Right atrium auricular region (tissue), 2 donors: ENCODE data around the gene OSBPL5. TPM values are rescaled to one million over a fixed set of nuclear protein-coding genes. Genes with fewer than 3 reads are reported as not detected.

Experiments used
- DNase-seq: peaks from one replicate; pipeline ENCODE4 v3.0.0-alpha.2; 2019; ENCODE audit warnings: low spot score
- H3K27ac ChIP-seq, 2 donors: fragments of 200-600 bp; sonication (generic); 1 replicate in 1 of 2; 2 replicates in 1 of 2; pipeline ENCODE4 v1.5.1; 2016 to 2019
- H3K27me3 ChIP-seq, 2 donors: fragments of 200-600 bp; sonication (generic); one replicate each; pipeline versions ENCODE4 v1.5.1 to v1.6.0; 2017 to 2019
- H3K36me3 ChIP-seq: fragments of 200-600 bp; sonication (generic); one replicate; pipeline ENCODE4 v1.5.1; 2016
- H3K4me1 ChIP-seq, 2 donors: fragments of 200-600 bp; sonication (generic); one replicate each; pipeline versions ENCODE4 v1.5.1 to v1.6.0; 2017 to 2019
- H3K4me3 ChIP-seq, 2 donors: fragments of 200-600 bp; sonication (generic); 1 replicate in 1 of 2; 2 replicates in 1 of 2; pipeline ENCODE4 v1.5.1; 2017 to 2019; ENCODE audit warnings: mild to moderate bottlenecking in 1 of 2, moderate library complexity in 1 of 2
- H3K9me3 ChIP-seq, 2 donors: fragments of 200-600 bp; sonication (generic); one replicate each; pipeline ENCODE4 v1.5.1; 2019
- CTCF ChIP-seq, 2 donors: fragments of 200-600 bp; sonication (generic); IDR thresholded peaks; one replicate each; pipeline ENCODE4 v1.5.1; 2019; ENCODE audit warnings: antibody characterized with exemption in 2 of 2
- total RNA-seq, 2 donors: library from RNA; depleted of rRNA; stranded (reverse); fragments of >200 nt; gene quantifications; one replicate each; pipeline ENCODE4 v1.1.0, GENCODE V29; 2016

The OSBPL5 gene
- total RNA-seq, 2 donors from 2014 or later: 11.1 to 17.8 TPM

- Histone ChIP-seq H3K27ac (no peak overlapping the region), H3K4me1 (no peaks in the 10 kb centered on the region), H3K36me3 (no peaks in the 10 kb centered on the region), H3K27me3 (no peaks in the 10 kb centered on the region), H3K4me3 (no peak overlapping the region), H3K9me3 (no peaks in the 10 kb centered on the region)
- DNase-seq: no peak
- TF ChIP-seq CTCF (IDR thresholded peaks at IDR 0.05): peak in 1 of 2 donors; percentile 55
Observed at GRCh38 chr11:3195251-3196160, 30.4 kb upstream of the OSBPL5 start.

DNA sequence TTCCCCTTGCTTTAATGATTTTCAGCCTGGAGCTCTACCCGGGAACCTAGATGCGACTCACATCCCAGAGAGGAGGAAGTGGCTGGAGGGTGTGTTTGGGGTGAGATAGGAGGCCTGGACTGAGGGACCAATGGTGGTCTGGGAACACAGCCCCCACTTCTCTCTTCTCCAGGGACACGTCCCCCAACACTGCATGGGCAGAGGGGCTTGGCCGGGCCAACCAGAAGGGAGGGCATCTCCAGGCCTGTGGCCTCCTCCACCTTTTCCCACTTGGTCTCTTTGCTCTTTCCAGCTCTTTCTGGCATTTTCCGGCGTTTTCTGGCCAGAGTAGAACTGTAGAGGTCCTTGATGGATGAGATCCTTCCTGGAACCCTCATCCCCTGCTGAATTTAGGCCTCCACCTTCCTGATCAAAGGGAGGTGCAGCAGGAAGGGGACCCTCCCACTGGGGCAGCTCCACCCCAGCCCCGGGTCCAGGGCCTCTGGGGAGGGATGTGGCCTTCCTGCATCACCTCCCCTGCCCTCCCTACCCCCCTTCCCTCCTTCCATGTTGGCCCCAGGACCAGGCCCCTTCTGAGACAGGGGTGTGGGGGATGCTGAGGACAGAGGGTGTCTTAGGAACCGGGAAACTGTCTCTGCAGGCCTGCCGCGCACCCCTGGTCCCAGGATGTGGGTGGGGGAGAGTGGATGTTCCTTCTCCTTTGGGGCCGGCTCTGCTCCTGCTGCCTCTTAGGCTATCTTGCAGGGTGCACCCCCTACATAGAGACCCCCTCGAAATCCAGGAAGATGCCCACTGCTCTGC, 29.1 kb upstream of the OSBPL5 start:
- Histone ChIP-seq H3K4me3 (no peak overlapping the region), H3K36me3 (no peaks in the 10 kb centered on the region), H3K4me1 (no peaks in the 10 kb centered on the region), H3K27me3 (no peaks in the 10 kb centered on the region), H3K9me3 (no peaks in the 10 kb centered on the region), H3K27ac (no peak overlapping the region)
- DNase-seq: no peak
- TF ChIP-seq CTCF (IDR thresholded peaks at IDR 0.05): no peak

GRCh38 chr11:3193373-3194015, 28.4 kb upstream of the OSBPL5 start:
- Histone ChIP-seq H3K9me3 (no peaks in the 10 kb centered on the region), H3K4me3 (no peak overlapping the region), H3K4me1 (no peaks in the 10 kb centered on the region), H3K27ac (no peak overlapping the region), H3K27me3 (no peaks in the 10 kb centered on the region), H3K36me3 (no peaks in the 10 kb centered on the region)
- no peak for TF ChIP-seq CTCF (IDR thresholded peaks at IDR 0.05)
- no peak for DNase-seq

DNA sequence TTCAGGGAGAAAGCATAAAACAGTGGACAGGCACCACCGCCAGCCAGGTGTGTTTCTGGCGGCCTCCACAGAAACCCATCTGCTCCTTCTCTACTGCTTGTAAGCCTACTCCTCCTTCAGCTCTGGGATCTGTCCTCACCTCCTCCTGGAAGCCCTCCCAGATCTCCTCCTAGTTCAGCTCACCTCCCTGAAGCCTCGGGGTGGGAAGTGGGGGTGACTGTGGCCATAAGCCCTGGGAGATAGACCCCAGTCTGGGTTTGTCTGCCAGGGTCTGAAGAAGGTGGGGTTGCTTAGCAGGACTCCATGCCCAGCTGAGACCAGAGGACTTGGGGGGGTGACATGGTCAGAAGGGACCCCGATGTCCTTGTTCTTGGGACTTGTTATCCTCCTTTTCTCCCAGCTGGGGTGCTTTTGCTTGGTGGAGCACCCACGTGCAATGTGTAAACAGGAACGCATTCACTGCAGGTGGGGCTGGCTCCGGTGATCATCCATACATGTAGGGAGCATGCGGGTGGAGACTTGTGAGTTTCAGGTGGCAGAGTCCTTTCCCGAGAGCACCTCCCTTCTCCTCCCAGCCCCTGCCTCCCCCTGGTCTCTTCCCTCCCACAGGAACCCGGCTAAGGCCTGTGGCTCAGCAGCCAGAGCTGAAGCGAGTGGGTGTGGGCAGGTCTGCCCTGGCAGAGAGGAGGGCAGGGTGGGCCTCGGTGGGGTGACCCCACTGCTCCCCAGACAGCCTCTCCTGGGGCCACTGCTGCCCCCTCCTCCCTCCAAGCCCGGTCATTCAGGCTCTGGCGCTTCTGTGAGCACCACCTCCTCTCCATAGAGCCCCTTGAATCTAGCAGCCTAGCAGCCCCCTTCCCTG, 27.6 kb upstream of the OSBPL5 start:
- no peaks in the 10 kb centered on the region for H3K27me3 ChIP-seq
- DNase-seq: no peak
- no peak overlapping the region for H3K4me3 ChIP-seq
- no peaks in the 10 kb centered on the region for H3K4me1 ChIP-seq
- H3K36me3 ChIP-seq: no peaks in the 10 kb centered on the region
- no peak overlapping the region for H3K27ac ChIP-seq
- no peak for TF ChIP-seq CTCF (IDR thresholded peaks at IDR 0.05)
- no peaks in the 10 kb centered on the region for H3K9me3 ChIP-seq
